OCI-LY3 (cell line): ENCODE results near the gene HACE1.

Experiments used
- CTCF ChIP-seq: fragments of 200-600, 300-600 bp; sonication (generic); IDR thresholded peaks from 2 replicates; pipeline ENCODE4 v1.5.1; 2014; ENCODE audit warnings: antibody characterized with exemption, low read length, low read depth
- EZH2phosphoT487 ChIP-seq: fragments of 200-600 bp; shearing (Covaris generic); IDR thresholded peaks from 2 replicates; pipeline ENCODE4 v1.6.1; 2018; ENCODE audit warnings: antibody characterized with exemption, mixed run types, low read depth

DNA sequence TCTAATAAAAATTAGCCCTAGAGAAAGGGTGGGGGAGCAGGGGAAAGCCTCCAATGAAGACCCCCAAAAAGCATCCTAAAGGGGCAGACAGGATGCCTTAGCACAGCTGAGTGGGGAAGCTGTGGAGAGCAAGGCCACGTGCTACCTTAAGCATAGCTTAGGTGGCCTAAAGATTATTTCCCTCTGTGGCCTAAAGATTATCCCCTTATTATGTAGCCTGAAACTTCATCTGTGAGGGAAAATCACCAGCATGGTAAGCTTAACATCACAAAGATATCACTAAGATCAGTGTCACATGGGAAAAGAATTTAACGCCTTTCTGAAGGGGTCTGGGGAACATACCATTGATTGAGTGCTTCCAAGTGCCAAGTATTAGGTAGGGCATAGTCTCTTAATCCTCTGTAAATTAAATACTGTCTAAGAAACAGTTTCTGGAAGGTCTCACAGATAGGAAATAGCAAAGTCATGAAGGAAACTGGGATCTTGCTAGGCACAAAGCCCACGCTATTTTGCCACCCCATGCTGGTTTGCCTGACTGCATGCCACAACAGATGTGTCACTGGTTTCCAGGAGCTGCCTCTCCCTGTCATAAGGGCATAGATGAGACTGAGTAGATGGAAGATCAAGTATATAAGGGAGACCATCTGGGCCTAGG, 170.0 kb downstream of the HACE1 start:
- TF ChIP-seq EZH2phosphoT487 (no peak), CTCF (no peak)
